HG02571 (cell line): ENCODE results near the gene SAMD11.

ENCODE experiments used
- ATAC-seq: cut with Tn5 transposase; IDR thresholded peaks from one replicate; pipeline ENCODE4 v1.9.1; 2021; ENCODE audit warnings: mild to moderate bottlenecking, moderate library complexity; ENCODE audit not compliant: unreplicated experiment

SAMD11 gene

DNA sequence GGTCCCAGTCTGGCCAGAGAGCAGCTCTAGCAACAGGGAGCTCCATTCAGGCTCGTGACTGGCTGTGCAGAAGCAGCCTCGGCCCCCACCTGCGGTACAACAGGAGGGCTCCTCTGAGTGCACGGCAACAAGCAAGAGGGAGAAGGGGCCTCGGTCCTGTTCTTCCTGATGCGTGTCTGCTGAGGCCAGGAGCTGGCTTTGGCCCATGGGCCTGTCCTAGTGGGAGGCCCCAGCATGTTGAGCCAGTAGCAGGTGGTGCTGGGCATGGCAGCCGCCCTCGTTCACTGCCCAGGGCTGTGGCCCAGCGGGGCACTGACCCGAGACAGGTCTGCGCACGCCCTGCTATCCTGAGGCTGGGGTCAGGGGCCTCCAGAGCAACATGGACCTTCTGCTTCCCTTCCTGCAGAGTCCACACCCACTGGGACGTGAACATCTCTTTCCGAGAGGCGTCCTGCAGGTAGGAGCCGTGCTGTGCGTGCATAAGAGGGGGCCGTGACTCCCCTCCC, 7.0 kb downstream of the SAMD11 start:
- no peak for ATAC-seq

GRCh38 chr1:931380-932172, 7.9 kb downstream of the SAMD11 start:
- ATAC-seq = no peak

DNA sequence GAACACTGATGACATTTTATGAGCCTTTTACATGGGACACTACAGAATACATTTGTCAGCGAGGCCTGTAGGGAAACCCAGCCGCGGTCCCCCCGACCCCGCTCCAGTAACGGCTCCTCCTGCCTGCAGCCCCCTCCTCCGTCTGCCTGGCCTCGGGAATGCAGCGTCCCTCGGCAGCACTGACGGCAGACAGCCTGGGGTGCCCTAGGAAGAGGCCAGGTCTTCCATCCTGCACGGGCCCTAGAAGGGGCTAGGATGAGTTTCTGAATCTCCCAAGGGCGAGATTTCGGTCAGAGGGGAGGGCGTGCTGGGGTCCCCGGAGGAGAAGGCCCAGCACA, 8.4 kb downstream of the SAMD11 start:
- ATAC-seq = no peak

DNA sequence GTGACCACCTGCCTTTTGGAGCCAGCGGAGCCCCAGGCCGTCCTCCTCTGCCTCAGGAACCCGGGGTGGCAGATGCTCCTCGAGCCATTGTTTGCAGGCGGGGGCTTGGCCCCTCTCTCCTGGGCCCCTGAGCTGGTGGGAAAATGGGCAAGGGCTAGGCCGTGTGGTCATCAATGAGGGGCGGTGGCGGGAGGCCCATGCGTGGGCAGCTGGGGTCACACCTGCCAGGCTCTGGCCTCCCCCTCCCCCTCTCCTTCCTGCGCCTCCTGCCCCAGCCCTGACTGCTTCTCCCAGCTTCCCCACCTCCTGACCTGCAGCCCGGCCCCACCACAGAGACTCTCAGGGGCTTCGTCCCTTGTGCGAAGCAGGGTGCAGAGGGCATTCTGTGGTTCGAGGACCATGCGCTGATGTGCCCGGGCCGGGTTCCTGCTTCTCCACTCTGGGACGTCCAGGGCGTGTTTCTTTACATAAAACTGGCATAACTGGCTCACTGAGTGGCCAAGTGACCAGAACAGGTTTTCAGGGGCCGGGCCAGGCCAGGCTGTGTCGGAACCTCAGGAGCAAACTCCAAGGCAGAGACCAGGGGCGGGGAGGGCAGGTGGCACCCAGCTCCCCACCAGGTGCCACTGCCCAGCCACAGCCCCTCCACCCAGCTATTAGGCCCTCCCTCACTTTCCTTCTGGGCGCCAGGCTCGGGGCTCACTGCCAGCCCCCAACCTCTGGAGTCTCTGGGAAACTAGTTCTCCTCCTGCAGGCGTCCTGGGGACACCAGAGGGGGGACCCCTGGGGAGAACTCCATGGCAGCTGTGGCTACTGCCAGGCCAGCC, 9.3 kb downstream of the SAMD11 start:
- no peak for ATAC-seq

DNA sequence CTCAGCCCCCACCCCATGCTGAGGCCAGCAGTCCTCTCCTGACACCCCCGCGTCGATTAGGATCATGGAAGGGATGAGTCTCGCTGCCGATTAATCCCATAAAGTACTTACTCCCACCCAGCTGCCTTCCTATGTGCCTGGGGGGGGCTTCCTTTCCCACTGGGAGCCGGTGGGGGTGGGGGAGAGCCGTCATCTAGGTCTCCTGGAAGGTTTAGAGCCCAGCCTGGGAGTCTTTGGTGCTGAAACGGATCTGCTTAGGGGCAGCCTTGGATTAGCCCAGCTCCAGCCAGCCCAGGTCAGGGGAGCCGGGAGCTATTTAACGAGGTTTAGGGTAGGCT, 9.8 kb downstream of the SAMD11 start:
- no peak for ATAC-seq

GRCh38 chr1:934991-935750, 11.4 kb downstream of the SAMD11 start:
- ATAC-seq = no peak

DNA sequence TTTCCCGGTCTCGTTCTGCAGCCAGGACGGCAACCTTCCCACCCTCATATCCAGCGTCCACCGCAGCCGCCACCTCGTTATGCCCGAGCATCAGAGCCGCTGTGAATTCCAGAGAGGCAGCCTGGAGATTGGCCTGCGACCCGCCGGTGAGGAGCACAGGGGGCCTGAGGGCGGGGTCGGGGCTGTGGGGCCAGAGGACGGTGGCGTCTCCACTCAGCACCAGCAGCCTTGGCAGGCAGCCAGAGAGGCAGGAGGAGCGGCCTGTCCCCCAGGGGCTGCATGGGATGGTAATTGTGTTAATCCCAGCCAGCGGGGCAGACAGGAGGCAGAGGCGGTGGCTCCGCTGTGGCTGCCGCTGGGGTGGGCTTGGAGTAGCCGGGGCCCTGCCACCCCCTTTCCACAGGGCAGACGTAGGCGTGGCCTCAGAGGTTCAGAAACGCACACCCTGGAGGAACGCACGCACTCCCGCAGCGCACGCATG, 12.1 kb downstream of the SAMD11 start:
- ATAC-seq = no peak

GRCh38 chr1:936348-937264, 12.9 kb downstream of the SAMD11 start:
- ATAC-seq = no peak

GRCh38 chr1:937521-937920, 13.8 kb downstream of the SAMD11 start:
- no peak for ATAC-seq

DNA sequence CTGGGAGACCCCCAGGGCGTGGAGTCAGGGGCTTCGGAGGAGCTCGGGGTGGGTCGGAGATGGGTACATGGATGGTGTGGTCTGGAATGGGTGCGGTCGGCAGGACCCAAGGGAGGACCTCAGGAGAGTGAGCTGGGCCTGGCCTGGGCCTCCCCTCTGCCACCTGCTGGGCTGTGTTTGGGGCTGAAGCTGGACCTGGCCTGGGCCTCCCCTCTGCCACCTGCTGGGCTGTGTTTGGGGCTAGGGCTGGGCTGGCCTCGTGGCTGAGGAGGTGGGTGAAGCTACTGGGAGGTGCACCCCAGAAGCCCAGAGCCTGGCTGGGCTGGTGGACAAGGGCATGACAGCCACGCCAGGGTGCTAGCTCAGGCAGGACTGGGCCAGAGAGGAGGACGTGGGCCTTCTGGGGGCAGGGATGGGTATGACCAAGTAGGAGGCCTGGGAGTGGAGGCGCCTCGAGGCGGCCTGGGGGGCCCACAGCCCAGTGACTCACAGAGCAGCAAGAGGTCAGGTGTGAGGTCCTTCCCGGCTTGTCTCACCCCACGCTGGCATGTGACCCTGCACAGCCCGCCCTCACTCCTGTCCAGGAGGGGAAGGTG, 14.5 kb downstream of the SAMD11 start:
- ATAC-seq = no peak

GRCh38 chr1:938711-939489, 15.2 kb downstream of the SAMD11 start:
- no peak for ATAC-seq

- no peak for ATAC-seq
These were observed 15.9 kb downstream of the SAMD11 start for GRCh38 chr1:939511-940106.

GRCh38 chr1:940107-941014, 16.6 kb downstream of the SAMD11 start:
- ATAC-seq = no peak

- ATAC-seq = no peak
These were observed 17.4 kb downstream of the SAMD11 start for GRCh38 chr1:941015-941587.

- ATAC-seq = no peak
These were observed 18.1 kb downstream of the SAMD11 start for GRCh38 chr1:941588-942383.

DNA sequence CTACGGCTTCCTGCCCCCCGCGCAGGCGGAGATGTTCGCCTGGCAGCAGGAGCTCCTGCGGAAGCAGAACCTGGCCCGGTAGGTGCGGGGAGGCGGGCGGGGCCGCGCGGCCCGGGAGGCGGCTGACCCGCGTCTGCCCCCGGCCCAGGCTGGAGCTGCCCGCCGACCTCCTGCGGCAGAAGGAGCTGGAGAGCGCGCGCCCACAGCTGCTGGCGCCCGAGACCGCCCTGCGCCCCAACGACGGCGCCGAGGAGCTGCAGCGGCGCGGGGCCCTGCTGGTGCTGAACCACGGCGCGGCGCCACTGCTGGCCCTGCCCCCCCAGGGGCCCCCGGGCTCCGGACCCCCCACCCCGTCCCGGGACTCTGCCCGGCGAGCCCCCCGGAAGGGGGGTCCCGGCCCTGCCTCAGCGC, 18.7 kb downstream of the SAMD11 start:
- ATAC-seq = no peak
